GM12878 (cell line): ENCODE measurements around the gene BMAL1. TPM values are rescaled to one million over a fixed set of nuclear protein-coding genes. Genes with fewer than 3 reads are reported as not detected.

Experiments used
- ATAC-seq: fragments of 200-7000 bp; cut with Tn5 transposase; 3 replicates; pipeline ENCODE4 v1.9.1; 2020; ENCODE audit warnings: mild to moderate bottlenecking, moderate library complexity
- BruUV-seq: library from RNA; stranded (reverse); fragments of 400-500 nt; replicated peaks from 2 replicates; lab custom pipeline; 2021; lab: Mats Ljungman, UMichigan
- CTCF ChIA-PET: fragments of 300-600 bp; sonication (Branson Sonifier 250); formaldehyde crosslinking; extraction: SDS; loops from one replicate; lab custom pipeline; 2021; ENCODE audit warnings: inconsistent platforms; lab: Yijun Ruan, JAX
- POLR2A ChIA-PET: fragments of 350-600 bp; formaldehyde crosslinking; extraction: SDS; loops from one replicate; lab custom pipeline; 2021; ENCODE audit warnings: inconsistent platforms; lab: Charles Lee
- RAD21 ChIA-PET: fragments of 300-600 bp; sonication (Branson Sonifier 250); formaldehyde crosslinking; loops from one replicate; lab custom pipeline; 2023; ENCODE audit warnings: antibody characterized with exemption; ENCODE audit not compliant: unreplicated experiment; lab: Charles Lee
- SMC1A ChIA-PET: fragments of 300-600 bp; sonication (Branson Sonifier 250); formaldehyde crosslinking; loops from one replicate; lab custom pipeline; 2023; ENCODE audit not compliant: unreplicated experiment, uncharacterized antibody; lab: Charles Lee
- DNase-seq: peaks from one replicate; pipeline ENCODE4 v3.0.0-alpha.2; 2011; ENCODE audit warnings: low read depth, low spot score
- FAIRE-seq: peaks from 3 replicates; lab custom pipeline; 2011; peaks lifted over from hg19 to GRCh38; lab: Jason Lieb, UNC
- H2AFZ ChIP-seq: 2 replicates; pipeline ENCODE4 v1.6.0; 2011; ENCODE audit warnings: low read depth, low read length, control low read depth; ENCODE audit not compliant: control insufficient read depth
- H3K27ac ChIP-seq: 2 replicates; pipeline ENCODE4 v1.5.1; 2011; ENCODE audit warnings: control low read depth; ENCODE audit not compliant: control insufficient read depth, insufficient read depth
- H3K27me3 ChIP-seq, 2 experiments: replicated peaks in 1 of 2; 2 replicates each; pipeline versions ENCODE4 v1.6.0 to v1.6.1; 2011; ENCODE audit warnings: low read length in 1 of 2; ENCODE audit not compliant: control insufficient read depth in 2 of 2, insufficient read depth in 2 of 2
- H3K36me3 ChIP-seq, 2 experiments: 2 replicates each; pipeline ENCODE4 v1.5.1; 2011; ENCODE audit warnings: low read length in 1 of 2; ENCODE audit not compliant: control insufficient read depth in 2 of 2, insufficient read depth in 2 of 2
- H3K4me1 ChIP-seq: 2 replicates; pipeline ENCODE4 v1.6.1; 2011; ENCODE audit warnings: mild to moderate bottlenecking, low read length, moderate library complexity, mixed read lengths; ENCODE audit not compliant: control insufficient read depth, insufficient read depth
- H3K4me2 ChIP-seq: 2 replicates; pipeline ENCODE4 v1.6.0; 2011; ENCODE audit warnings: control low read depth; ENCODE audit not compliant: control insufficient read depth, insufficient read depth
- H3K4me3 ChIP-seq: fragments of 200-600 bp; sonication (generic); 2 replicates; pipeline ENCODE4 v1.5.1; 2016
- H3K79me2 ChIP-seq: 2 replicates; pipeline ENCODE4 v1.6.0; 2011; ENCODE audit warnings: low read length; ENCODE audit not compliant: control insufficient read depth, insufficient read depth
- H3K9ac ChIP-seq: 2 replicates; pipeline ENCODE4 v1.8.0; 2011; ENCODE audit warnings: low read length, control low read depth, mixed read lengths; ENCODE audit not compliant: control insufficient read depth, insufficient read depth
- H3K9me3 ChIP-seq: replicated peaks from 3 replicates; pipeline ENCODE4 v1.5.1; 2011; ENCODE audit warnings: mild to moderate bottlenecking, low read length; ENCODE audit not compliant: control insufficient read depth, insufficient read depth
- H4K20me1 ChIP-seq: 2 replicates; pipeline ENCODE4 v1.6.0; 2011; ENCODE audit not compliant: control insufficient read depth, insufficient read depth
- BCL11A ChIP-seq: IDR thresholded peaks from 2 replicates; pipeline ENCODE4 v1.6.1; 2011; ENCODE audit warnings: low read depth, low read length
- CEBPB ChIP-seq, 2 experiments: fragments of 150-350 bp in 1 of 2; IDR thresholded peaks; 2 replicates each; pipeline ENCODE4 v1.6.1; 2012 to 2014; ENCODE audit warnings: low read depth in 2 of 2, low read length in 2 of 2, borderline replicate concordance in 1 of 2, inconsistent platforms in 1 of 2
- MEF2A ChIP-seq: IDR thresholded peaks from 2 replicates; pipeline ENCODE4 v1.6.1; 2011; ENCODE audit warnings: low read depth, mild to moderate bottlenecking, low read length, moderate library complexity; ENCODE audit not compliant: insufficient read depth
- RUNX3 ChIP-seq: IDR thresholded peaks from 2 replicates; pipeline ENCODE4 v1.6.1; 2012; ENCODE audit warnings: low read length, inconsistent platforms
- SMAD5 ChIP-seq: IDR thresholded peaks from 2 replicates; pipeline ENCODE4 v1.6.1; 2016; ENCODE audit warnings: antibody characterized with exemption, low read depth
- SMC3 ChIP-seq: IDR thresholded peaks from 2 replicates; pipeline ENCODE4 v1.6.1; 2011; ENCODE audit warnings: low read length, improper control_type of control experiment, borderline replicate concordance
- SUPT20H ChIP-seq: IDR thresholded peaks from 2 replicates; pipeline ENCODE4 v1.6.1; 2011; ENCODE audit warnings: low read depth, mild to moderate bottlenecking, low read length, moderate library complexity, borderline replicate concordance; ENCODE audit not compliant: control insufficient read depth
- TCF12 ChIP-seq: IDR thresholded peaks from 2 replicates; pipeline ENCODE4 v1.6.1; 2011; ENCODE audit warnings: low read depth, mild to moderate bottlenecking, low read length
- YY1 ChIP-seq: IDR thresholded peaks from 2 replicates; pipeline ENCODE4 v1.6.1; 2011; ENCODE audit warnings: low read depth, mild to moderate bottlenecking, low read length
- ZNF217 ChIP-seq: fragments of 450-650 bp; IDR thresholded peaks from 2 replicates; pipeline ENCODE4 v1.6.1; 2017; ENCODE audit warnings: antibody characterized with exemption, mild to moderate bottlenecking
- WGBS: methylation state at CpG from one replicate; pipeline ENCODE4 v1.1.6; 2016; ENCODE audit warnings: low lambda C conversion rate; ENCODE audit not compliant: insufficient replicate concordance, insufficient coverage; ENCODE audit errors: missing lambda C conversion rate; 5-methylcytosine and 5-hydroxymethylcytosine counted together
- in situ Hi-C: fragments of 300-500 bp; cut with MboI; formaldehyde crosslinking; loops from 9 replicates; pipeline ENCODE4 v1.14.3; 2018; ENCODE audit warnings: mixed read lengths
- intact Hi-C: fragments of 100-400 bp; cut with micrococcal nuclease; formaldehyde crosslinking; loops from one replicate; pipeline ENCODE4 v1.14.2; 2022; ENCODE audit not compliant: unreplicated experiment
- polyA plus RNA-seq, 11 experiments: library from polyadenylated mRNA; depleted of rRNA in 4 of 11; unstranded in 6 of 11; stranded (reverse) in 5 of 11; fragments of >200 nt; fragmentation: Nextera tagmentation in 4 of 11; fragmentation: Illumina TruSeq in 1 of 11; extraction: Ambion mirVana in 4 of 11; extraction: Trizol in 1 of 11; gene quantifications; 1 replicate in 1 of 11; 2 replicates in 10 of 11; pipeline versions ENCODE4 v1.2.1 to v1.2.3, GENCODE V29; 2011 to 2016; ENCODE audit warnings: inconsistent platforms in 2 of 11, missing spikeins in 2 of 11, low read depth in 1 of 11
- total RNA-seq, 4 experiments: library from RNA; depleted of rRNA in 3 of 4; stranded (reverse); fragments of >200 nt in 3 of 4; fragmentation: Illumina TruSeq in 1 of 4; extraction: Trizol in 1 of 4; gene quantifications; 2 replicates each; pipeline versions ENCODE4 v1.2.1 to v1.2.3, GENCODE V29; 2013 to 2021
- TF ChIP-seq, protein P1 (sequence below): fragments of 450-650 bp; formaldehyde crosslinking; IDR thresholded peaks from 2 replicates; pipeline ENCODE4 v1.4.0; 2020; ENCODE audit warnings: mild to moderate bottlenecking, moderate library complexity
- TF ChIP-seq, protein P2 (sequence below): fragments of 450-650 bp; IDR thresholded peaks from 2 replicates; pipeline ENCODE4 v1.6.1; 2017; ENCODE audit warnings: mild to moderate bottlenecking, low read depth, inconsistent platforms; ENCODE audit not compliant: poor library complexity, severe bottlenecking
- TF ChIP-seq, protein P3 (sequence below): fragments of 450-650 bp; IDR thresholded peaks from 2 replicates; pipeline ENCODE4 v1.6.1; 2016; ENCODE audit warnings: mild to moderate bottlenecking

Gene BMAL1
- total and polyA plus RNA-seq, 10 of the 15 experiments (the other 5 are each of a cell fraction or from before 2014, with no cell fraction given), result 3.5 to 40.6 (median 13.6) TPM

DNA sequence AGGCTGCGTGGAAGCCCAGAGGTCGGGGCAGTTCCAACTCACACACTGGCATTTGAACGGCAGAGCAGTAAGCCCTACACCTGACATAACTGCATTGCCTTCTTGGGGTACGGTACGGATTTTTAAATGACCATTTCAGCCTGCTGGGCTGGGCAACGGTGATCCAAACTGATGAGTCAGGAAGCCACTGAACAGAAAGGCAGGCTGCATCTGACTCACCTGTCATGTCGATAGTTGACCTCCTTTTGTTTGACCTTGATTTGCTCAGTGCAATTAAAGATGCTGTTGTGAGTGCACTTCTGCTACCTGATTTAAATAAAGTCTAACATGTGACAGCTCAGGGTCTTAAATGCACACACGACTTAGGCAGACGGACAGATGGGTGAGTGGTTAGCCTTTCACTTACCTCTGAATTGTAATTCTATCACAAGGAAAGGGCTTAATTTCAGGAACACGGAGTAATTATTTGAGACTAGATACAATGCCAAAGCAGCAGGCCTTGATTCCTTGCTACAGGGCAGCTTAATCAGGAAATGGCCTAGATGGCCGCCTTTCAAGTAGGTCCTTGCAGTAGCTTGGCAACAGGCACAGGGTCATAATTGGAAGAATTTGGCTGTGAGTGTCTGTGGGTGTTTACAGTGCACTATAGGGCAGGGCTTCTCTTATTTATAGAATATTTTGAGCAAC is 52.2 kb downstream of the BMAL1 start:
- Histone ChIP-seq H3K27ac (no peak overlapping the region), H3K27me3 (no peaks in the 10 kb centered on the region), H3K4me2 (no peak overlapping the region), H2AFZ (no peak overlapping the region), H3K79me2 (peaks cover under 1% of the 10 kb centered on the region), H3K4me1 (peaks cover 14% of the 10 kb centered on the region; the same call in 1 of the 2 replicates), H4K20me1 (peaks cover 5% of the 10 kb centered on the region; the same call in 1 of the 2 replicates), H3K4me3 (no peak overlapping the region), H3K9ac (no peak overlapping the region), H3K9me3 (no peaks in the 10 kb centered on the region), H3K36me3 (peaks cover 0 to 1% of the 10 kb centered on the region in 2 experiments; a peak in 2 of 4 replicates)
- 88% methylated on average over 11 of the region's 11 CpGs for WGBS
- in situ Hi-C loops, result loop anchor here (5.0 kb wide), 1 partner anchor 43 kb away; no protein-coding TSS in a partner anchor
- no peak for FAIRE-seq
- BruUV-seq, result no TSS peak
- DNase-seq, result no peak
- intact Hi-C loops, result loop anchor here (10.0 kb wide), 1 partner anchor 335 kb away; the partner anchor contains the start of gene FAR1
- POLR2A ChIA-PET, result interaction anchor here (0.6 kb wide), 1 partner anchor 11 kb away, joined by 9 read pairs; no protein-coding TSS in a partner anchor
- CTCF ChIA-PET, result no interaction called here
- RAD21 ChIA-PET, result no interaction called here
- ATAC-seq, result no peak
- SMC1A ChIA-PET, result interaction anchor here (1.2 to 15.7 kb wide), 4 partner anchors 11 to 79 kb away, joined by 3 to 226 read pairs (median 4); no protein-coding TSS in a partner anchor
- TF ChIP-seq RUNX3 (no peak), MEF2A (no peak), SUPT20H (no peak), TCF12 (no peak), BCL11A (no peak), SMAD5 (no peak), SMC3 (no peak), ZNF217 (no peak), YY1 (no peak), CEBPB (IDR thresholded peaks at IDR 0.05; ENCODE audit: borderline replicate concordance in 1 of 2, low read depth in 2 of 2, low read length in 2 of 2) (no peak)
- TF ChIP-seq, protein P1, sequence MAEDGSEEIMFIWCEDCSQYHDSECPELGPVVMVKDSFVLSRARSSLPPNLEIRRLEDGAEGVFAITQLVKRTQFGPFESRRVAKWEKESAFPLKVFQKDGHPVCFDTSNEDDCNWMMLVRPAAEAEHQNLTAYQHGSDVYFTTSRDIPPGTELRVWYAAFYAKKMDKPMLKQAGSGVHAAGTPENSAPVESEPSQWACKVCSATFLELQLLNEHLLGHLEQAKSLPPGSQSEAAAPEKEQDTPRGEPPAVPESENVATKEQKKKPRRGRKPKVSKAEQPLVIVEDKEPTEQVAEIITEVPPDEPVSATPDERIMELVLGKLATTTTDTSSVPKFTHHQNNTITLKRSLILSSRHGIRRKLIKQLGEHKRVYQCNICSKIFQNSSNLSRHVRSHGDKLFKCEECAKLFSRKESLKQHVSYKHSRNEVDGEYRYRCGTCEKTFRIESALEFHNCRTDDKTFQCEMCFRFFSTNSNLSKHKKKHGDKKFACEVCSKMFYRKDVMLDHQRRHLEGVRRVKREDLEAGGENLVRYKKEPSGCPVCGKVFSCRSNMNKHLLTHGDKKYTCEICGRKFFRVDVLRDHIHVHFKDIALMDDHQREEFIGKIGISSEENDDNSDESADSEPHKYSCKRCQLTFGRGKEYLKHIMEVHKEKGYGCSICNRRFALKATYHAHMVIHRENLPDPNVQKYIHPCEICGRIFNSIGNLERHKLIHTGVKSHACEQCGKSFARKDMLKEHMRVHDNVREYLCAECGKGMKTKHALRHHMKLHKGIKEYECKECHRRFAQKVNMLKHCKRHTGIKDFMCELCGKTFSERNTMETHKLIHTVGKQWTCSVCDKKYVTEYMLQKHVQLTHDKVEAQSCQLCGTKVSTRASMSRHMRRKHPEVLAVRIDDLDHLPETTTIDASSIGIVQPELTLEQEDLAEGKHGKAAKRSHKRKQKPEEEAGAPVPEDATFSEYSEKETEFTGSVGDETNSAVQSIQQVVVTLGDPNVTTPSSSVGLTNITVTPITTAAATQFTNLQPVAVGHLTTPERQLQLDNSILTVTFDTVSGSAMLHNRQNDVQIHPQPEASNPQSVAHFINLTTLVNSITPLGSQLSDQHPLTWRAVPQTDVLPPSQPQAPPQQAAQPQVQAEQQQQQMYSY (CRISPR knock-in tag), result no peak
- TF ChIP-seq, protein P2, sequence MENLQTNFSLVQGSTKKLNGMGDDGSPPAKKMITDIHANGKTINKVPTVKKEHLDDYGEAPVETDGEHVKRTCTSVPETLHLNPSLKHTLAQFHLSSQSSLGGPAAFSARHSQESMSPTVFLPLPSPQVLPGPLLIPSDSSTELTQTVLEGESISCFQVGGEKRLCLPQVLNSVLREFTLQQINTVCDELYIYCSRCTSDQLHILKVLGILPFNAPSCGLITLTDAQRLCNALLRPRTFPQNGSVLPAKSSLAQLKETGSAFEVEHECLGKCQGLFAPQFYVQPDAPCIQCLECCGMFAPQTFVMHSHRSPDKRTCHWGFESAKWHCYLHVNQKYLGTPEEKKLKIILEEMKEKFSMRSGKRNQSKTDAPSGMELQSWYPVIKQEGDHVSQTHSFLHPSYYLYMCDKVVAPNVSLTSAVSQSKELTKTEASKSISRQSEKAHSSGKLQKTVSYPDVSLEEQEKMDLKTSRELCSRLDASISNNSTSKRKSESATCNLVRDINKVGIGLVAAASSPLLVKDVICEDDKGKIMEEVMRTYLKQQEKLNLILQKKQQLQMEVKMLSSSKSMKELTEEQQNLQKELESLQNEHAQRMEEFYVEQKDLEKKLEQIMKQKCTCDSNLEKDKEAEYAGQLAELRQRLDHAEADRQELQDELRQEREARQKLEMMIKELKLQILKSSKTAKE, result no peak
- TF ChIP-seq, protein P3, sequence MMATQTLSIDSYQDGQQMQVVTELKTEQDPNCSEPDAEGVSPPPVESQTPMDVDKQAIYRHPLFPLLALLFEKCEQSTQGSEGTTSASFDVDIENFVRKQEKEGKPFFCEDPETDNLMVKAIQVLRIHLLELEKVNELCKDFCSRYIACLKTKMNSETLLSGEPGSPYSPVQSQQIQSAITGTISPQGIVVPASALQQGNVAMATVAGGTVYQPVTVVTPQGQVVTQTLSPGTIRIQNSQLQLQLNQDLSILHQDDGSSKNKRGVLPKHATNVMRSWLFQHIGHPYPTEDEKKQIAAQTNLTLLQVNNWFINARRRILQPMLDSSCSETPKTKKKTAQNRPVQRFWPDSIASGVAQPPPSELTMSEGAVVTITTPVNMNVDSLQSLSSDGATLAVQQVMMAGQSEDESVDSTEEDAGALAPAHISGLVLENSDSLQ, result no peak
